NCI-H2227 (cell line): ENCODE data around the gene ZCCHC10.
"Not testable (repeated sequence)": the region's sequence is repeated elsewhere in the genome, so short reads cannot be mapped to it uniquely, and the experiment has no call there.

Source experiments
- DNase-seq: peaks from one replicate; lab custom pipeline; 2025; ENCODE audit not compliant: unreplicated experiment; lab: John Stamatoyannopoulos, UW

Gene ZCCHC10

GRCh38 chr5:133046560-133046959 lies 20.2 kb upstream of the ZCCHC10 start:
- DNase-seq, result not testable (repeated sequence)

DNA sequence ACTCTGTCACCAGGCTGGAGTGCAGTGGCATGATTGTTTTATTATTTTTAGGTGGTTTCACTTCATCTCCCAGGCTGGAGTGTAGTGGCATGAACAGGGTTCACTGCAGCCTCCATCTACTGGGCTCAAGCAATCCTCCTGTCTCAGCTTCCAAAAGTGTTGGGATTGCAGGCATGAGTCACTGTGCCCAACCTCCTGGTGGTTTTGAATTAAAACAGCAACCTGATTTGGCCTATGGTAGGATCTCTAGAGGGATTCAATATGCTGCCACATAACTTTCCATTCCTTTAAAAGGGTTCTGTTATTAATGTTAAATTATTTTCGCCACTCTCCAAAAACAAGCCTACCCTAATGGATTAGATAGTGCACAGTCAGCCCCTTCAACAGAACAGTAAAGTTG lies 15.6 kb upstream of the ZCCHC10 start:
- no peak for DNase-seq

- DNase-seq, result no peak
Measured at GRCh38 chr5:133041157-133041784, 14.9 kb upstream of the ZCCHC10 start.

DNA sequence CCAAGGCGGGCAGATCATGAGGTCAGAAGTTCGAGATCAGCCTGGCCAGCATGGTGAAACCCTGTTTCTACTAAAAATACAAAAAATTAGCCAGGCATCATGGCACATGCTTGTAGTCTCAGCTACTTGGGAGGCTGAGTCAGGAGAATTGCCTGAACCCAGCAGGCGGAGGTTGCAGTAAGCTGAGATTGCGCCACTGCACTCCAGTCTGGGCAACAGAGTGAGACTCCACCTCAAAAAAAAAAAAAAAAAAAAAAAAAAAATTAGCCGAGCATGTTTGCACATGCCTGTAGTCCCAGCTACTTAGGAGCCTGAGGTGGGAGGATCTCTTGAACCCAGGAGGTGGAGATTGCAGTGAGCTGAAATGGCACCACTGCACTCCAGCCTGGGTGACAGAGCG lies 10.3 kb upstream of the ZCCHC10 start:
- DNase-seq, result not testable (repeated sequence)

- DNase-seq, result no peak
Measured at GRCh38 chr5:133035224-133035623, 8.9 kb upstream of the ZCCHC10 start.

DNA sequence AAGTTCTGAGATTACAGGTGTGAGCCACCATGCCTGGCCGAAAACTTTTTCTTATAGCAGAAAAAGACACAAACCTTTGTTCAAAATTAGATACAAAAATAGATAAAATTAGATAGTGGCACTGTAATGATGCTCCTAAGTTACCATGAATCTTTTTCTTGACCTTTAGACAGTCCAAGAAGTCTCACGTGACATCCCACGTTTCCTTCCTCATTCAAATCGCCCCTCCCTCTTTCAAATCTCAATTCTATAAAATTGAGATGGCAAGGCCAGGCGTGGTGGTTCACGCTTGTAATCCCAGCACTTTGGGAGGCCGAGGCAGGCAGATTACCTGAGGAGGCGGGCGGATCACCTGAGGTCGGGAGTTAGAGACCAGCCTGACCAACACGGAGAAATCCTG lies 7.7 kb upstream of the ZCCHC10 start:
- no peak for DNase-seq

- DNase-seq, result no peak
Measured at GRCh38 chr5:133032852-133033742, 6.7 kb upstream of the ZCCHC10 start.

DNA sequence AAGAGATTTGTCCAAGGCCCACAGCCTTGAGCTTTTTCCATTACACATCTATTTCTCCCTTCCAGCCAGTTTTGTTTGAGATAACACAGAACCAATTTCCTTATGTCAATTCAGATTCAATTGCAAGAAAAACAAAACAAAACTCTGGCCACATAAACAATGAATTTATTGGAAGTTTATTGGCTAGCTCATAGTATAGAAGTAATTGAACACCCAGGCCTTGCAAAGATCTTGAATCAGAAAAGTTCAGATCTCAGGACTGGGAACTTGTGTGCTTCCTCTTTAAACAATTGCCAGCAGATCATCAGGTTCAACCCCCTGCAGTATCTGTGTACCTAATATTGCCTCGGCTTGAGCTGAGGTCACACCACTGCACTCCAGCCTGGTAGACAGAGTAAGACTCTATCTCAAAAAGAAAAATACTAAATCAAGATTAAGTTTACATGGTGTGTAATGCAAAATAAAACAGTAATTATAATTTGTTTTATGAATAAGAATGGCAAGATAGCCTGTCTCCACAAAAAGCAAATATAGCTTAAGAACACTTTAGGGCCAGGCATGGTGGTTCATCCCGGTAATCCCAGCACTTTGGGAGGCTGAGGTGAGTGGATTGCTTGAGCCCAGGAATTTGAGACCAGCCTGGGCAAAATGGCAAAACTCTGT lies 4.1 kb upstream of the ZCCHC10 start:
- DNase-seq, result no peak

DNA sequence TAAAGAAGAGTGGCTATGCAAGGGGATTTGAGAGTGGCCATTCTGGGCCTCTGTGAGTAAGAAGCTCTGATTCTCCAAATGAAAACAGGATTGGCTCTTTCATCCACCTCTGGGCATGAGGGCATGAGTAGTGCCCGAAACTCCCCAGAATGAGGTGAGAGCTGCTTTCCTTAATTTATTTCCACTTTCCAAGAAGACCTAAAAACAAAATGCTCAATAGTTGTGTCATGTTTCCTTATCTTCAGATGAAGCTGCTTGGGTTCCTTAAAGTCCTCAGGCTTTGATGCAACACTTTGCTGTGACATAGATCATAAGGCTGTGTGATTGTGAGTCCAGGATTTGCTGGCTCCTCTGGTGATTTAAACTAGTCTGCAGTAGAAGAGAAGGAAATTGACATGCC lies 3.1 kb upstream of the ZCCHC10 start:
- DNase-seq, result no peak

DNA sequence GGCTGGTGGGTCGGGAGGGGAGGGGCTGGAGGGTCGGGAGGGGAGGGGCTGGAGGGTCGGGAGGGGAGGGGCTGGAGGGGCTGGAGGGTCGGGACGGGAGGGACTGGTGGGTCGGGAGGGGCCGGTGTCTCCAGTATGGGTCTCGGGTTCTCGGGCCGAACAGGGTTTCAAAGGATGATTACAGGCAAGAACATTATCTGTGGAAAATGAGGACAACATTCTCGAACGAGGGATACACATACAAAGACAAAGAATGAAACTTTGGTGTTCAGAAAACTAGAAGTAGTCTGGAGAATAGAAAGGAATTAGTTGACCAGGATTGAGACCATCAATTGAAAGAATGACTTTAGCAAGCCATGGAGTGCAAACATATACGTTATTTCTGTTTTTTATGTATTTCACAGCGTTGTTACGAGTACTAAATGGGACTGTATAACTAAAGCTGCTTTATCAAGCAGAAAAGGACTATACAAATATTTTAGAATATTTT lies 360 bp upstream of the ZCCHC10 start:
- no peak for DNase-seq

DNA sequence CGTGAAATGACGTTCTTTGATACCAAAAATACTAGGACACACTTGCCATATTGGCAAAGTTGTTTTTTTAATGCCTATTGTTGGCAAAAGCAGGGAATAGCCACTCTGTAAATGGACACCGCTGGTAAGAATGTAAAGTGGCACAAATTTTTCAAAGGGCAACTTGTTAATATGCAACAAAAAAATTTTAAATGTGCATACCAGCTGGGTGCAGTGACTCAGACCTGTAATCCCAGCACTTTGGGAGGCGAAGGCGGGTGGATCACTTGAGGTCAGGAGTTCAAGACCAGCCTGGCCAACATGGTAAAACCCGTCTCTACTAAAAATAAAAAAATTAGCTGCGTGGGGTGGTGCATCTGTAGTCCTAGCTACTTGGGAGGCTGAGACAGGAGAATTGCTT lies 6.9 kb downstream of the ZCCHC10 start:
- not testable (repeated sequence) for DNase-seq

DNA sequence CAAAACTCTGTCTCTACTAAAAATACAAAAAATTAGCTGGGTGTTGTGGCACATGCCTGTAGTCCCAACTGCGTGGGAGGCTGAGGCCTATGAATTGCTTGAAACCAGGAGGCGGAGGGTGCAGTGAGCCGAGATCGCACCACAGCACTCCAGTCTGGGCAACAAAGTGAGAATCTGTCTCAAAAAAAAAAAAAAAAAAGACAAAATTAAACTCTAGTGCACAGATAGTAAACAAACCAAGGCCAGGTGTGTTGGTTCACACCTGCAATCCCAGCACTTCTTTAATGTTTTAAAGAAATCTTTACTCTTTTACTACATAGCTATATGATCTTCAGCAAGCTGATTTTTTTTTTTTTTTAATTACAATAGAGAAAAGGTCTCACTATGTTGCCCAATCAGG lies 8.4 kb downstream of the ZCCHC10 start:
- DNase-seq, result no peak

- DNase-seq, result no peak
Measured at GRCh38 chr5:133015466-133015865, 10.9 kb downstream of the ZCCHC10 start.

DNA sequence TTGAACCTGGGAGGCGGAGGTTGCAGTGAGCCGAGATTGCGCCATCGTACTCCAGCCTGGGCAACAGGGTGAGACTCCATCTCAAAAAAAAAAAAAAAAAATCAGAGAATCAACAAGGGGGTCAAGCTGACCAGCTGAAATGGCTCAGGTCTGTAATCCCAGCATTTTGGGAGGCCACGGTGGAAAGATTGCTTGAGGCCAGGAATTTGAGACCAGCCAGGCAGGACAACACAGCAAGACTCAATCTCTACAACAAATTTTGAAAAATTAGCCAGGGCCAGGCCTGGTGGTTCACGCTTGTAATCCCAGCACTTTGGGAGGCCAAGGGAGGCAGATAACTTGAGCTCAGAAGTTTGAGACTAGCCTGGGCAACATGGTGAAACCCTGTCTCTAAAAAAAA lies 17.9 kb downstream of the ZCCHC10 start:
- not testable (repeated sequence) for DNase-seq

DNA sequence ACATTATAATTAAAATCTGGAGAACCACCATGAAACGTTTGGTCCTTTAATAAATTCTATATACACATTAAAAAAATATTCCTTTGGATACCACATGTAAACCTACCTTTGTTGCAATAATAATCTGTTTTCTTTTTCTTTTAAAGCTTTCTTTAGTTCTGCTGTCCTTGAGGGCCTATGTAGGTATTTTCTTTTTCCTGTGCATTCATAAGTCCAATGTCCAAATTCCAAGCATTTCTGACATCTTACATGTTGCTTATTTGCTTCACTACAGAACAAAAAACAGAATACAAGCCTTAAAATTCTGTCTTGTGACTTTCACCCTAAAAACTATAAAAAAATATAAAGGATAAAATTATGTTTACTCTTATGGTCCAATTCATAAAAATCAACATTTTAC lies 19.7 kb downstream of the ZCCHC10 start:
- no peak for DNase-seq

DNA sequence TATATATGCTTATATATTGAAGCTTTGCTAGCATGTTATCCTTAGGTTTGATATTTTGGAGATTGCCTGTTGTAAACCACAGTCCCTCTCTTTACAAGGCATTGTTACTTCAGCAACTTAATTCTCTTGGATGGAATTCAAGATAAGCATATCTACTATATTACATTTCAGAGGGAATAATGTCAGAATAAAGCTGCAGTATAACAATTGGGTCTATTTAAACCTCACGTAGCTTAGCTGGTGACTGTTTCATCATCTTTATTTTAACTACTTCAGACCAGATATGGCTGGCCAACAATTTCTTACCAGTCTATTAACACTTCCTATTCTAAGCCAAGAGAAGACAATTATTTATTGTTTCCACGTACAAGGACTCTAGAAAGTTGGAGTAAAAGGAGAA lies 27.1 kb downstream of the ZCCHC10 start:
- DNase-seq, result no peak

DNA sequence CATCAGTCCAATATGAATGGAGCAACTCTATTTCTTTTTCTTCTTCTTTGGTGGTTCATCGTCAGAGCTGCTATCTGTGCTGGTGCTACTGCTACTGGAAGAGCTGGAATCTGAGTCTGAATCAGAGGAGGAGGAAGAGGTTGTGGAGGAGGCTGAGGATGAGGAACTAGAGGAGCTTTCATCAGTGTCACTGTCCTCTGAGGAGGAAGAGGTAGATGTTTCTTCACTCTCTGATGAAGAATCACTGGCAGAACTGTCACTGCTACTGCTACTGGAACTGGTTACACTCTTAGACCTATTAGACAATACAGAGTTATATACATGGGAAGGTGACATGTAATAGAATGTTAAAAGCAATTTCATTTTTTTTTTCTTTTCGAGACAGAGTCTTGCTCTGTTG lies 27.8 kb downstream of the ZCCHC10 start:
- DNase-seq, result no peak

- no peak for DNase-seq
Measured at GRCh38 chr5:132996307-132996706, 30.0 kb downstream of the ZCCHC10 start.

GRCh38 chr5:132987531-132988408 lies 38.6 kb downstream of the ZCCHC10 start:
- no peak for DNase-seq

DNA sequence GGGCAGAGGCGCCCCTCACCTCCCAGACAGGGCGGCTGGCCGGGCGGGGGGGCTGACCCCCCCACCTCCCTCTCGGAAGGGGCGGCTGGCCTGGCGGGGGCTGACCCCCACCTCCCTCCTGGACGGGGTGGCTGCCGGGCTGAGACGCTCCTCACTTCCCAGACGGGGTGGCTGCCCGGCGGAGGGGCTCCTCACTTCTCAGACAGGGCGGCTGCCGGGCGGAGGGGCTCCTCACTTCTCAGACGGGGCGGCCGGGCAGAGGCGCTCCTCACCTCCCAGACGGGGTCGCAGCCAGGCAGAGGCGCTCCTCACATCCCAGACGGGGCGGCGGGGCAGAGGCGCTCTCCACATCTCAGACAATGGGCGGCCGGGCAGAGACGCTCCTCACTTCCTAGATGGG lies 43.4 kb downstream of the ZCCHC10 start:
- not testable (repeated sequence) for DNase-seq

DNA sequence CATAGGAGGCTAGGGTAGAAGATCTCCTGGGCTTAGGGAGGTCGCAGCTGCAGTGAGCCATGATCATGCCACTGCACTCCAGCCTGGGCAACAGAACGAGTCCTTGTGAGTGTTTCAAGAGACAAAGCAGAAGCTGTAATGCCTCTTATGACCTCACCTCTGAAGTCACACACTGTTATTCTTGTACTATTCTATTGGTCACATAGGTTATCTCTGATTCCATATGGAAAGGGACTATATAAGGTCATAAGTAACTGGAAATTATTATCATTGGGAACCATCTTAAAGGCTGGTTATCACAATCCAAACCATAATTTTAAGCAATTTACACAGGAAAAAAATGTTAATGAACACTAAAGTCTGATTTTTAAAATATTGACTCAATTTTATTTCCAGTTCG lies 45.1 kb downstream of the ZCCHC10 start:
- no peak for DNase-seq
